H1 (cell line): ENCODE data around the gene ASIC1.

Experiments used
- ATF3 ChIP-seq: IDR thresholded peaks from 2 replicates; pipeline ENCODE4 v1.6.1; 2011; ENCODE audit warnings: low read depth, mild to moderate bottlenecking, low read length; ENCODE audit not compliant: insufficient read depth
- BRCA1 ChIP-seq: IDR thresholded peaks from 2 replicates; pipeline ENCODE4 v1.6.1; 2012; ENCODE audit warnings: low read depth, low read length, improper control_type of control experiment
- CTCF ChIP-seq, 3 experiments: IDR thresholded peaks; 1 replicate in 2 of 3; 2 replicates in 1 of 3; pipeline versions ENCODE4 v1.5.1 to v1.6.1; 2011; ENCODE audit warnings: low read length in 3 of 3, mild to moderate bottlenecking in 3 of 3, inconsistent platforms in 2 of 3, low read depth in 1 of 3, moderate library complexity in 1 of 3; ENCODE audit not compliant: insufficient read depth in 1 of 3; ENCODE audit errors: control extremely low read depth in 1 of 3
- E2F6 ChIP-seq: IDR thresholded peaks from 2 replicates; pipeline ENCODE4 v1.6.1; 2012; ENCODE audit warnings: inconsistent platforms
- EGR1 ChIP-seq: IDR thresholded peaks from 2 replicates; pipeline ENCODE4 v1.6.1; 2011; ENCODE audit warnings: low read depth, low read length, borderline replicate concordance
- EP300 ChIP-seq, 2 experiments: IDR thresholded peaks; 1 replicate in 1 of 2; 2 replicates in 1 of 2; pipeline ENCODE4 v1.6.1; 2011 to 2012; ENCODE audit warnings: low read depth in 2 of 2, low read length in 2 of 2, mild to moderate bottlenecking in 2 of 2, borderline replicate concordance in 1 of 2, inconsistent platforms in 1 of 2, moderate library complexity in 1 of 2
- EZH2 ChIP-seq: fragments of 200-600 bp; sonication (generic); IDR thresholded peaks from 2 replicates; pipeline ENCODE4 v1.7.1; 2012; ENCODE audit warnings: low read depth, mild to moderate bottlenecking, moderate library complexity, low read length, inconsistent platforms; ENCODE audit not compliant: severe bottlenecking
- GABPA ChIP-seq: IDR thresholded peaks from 2 replicates; pipeline ENCODE4 v1.6.1; 2011; ENCODE audit warnings: mild to moderate bottlenecking, low read length, moderate library complexity, borderline replicate concordance; ENCODE audit not compliant: insufficient read depth
- POLR2A ChIP-seq, 2 experiments: IDR thresholded peaks; 1 replicate in 1 of 2; 2 replicates in 1 of 2; pipeline ENCODE4 v1.6.1; 2011; ENCODE audit warnings: low read depth in 2 of 2, low read length in 2 of 2, mild to moderate bottlenecking in 2 of 2; ENCODE audit errors: control extremely low read depth in 1 of 2
- SIX5 ChIP-seq: IDR thresholded peaks from 2 replicates; pipeline ENCODE4 v1.6.1; 2011; ENCODE audit warnings: mild to moderate bottlenecking, low read depth, low read length
- USF2 ChIP-seq: IDR thresholded peaks from 2 replicates; pipeline ENCODE4 v1.6.1; 2011; ENCODE audit warnings: low read length, improper control_type of control experiment
- YY1 ChIP-seq: IDR thresholded peaks from 2 replicates; pipeline ENCODE4 v1.6.1; 2011; ENCODE audit warnings: low read depth, mild to moderate bottlenecking, low read length

GRCh38 chr12:50024227-50024626, 33.2 kb upstream of the ASIC1 start:
- TF ChIP-seq CTCF (IDR thresholded peaks at IDR 0.05; ENCODE audit: control extremely low read depth in 1 of 3, insufficient read depth in 1 of 3, low read depth in 1 of 3, low read length in 3 of 3), result no peak
- TF ChIP-seq GABPA, result no peak
- TF ChIP-seq E2F6, result no peak
- TF ChIP-seq USF2, result no peak
- no peak for TF ChIP-seq SIX5
- no peak for TF ChIP-seq EZH2
- no peak for TF ChIP-seq EGR1
- no peak for TF ChIP-seq POLR2A (IDR thresholded peaks at IDR 0.05; ENCODE audit: control extremely low read depth in 1 of 2, low read depth in 2 of 2, low read length in 2 of 2)
- no peak for TF ChIP-seq BRCA1
- no peak for TF ChIP-seq YY1
- no peak for TF ChIP-seq ATF3
- TF ChIP-seq EP300 (IDR thresholded peaks at IDR 0.05; ENCODE audit: borderline replicate concordance in 1 of 2, low read depth in 2 of 2, low read length in 2 of 2), result no peak
